Measurements from ENCODE around the gene N4BP2L2.

DNA sequence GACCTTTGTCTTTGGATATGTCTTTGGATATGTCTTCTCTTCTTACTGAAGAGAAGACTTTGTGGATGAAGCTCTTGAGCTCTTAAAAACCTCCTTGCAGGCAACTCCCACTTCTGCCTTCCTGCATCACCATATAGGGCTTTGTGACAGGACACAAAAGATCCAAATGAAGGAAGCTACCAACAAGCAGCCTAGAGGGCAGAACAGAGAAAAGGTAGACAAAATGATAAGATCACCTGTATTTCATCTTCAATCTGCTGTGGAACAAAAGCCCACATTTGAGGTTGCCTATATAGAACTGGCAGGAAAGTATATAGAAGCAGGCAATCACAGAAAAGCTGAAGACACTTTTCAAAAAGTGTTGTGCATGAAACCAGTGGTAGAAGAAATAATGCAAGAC lies 153.2 kb downstream of the N4BP2L2 start:
- TF ChIP-seq, protein P1, sequence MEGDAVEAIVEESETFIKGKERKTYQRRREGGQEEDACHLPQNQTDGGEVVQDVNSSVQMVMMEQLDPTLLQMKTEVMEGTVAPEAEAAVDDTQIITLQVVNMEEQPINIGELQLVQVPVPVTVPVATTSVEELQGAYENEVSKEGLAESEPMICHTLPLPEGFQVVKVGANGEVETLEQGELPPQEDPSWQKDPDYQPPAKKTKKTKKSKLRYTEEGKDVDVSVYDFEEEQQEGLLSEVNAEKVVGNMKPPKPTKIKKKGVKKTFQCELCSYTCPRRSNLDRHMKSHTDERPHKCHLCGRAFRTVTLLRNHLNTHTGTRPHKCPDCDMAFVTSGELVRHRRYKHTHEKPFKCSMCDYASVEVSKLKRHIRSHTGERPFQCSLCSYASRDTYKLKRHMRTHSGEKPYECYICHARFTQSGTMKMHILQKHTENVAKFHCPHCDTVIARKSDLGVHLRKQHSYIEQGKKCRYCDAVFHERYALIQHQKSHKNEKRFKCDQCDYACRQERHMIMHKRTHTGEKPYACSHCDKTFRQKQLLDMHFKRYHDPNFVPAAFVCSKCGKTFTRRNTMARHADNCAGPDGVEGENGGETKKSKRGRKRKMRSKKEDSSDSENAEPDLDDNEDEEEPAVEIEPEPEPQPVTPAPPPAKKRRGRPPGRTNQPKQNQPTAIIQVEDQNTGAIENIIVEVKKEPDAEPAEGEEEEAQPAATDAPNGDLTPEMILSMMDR (IDR thresholded peaks at IDR 0.05) = no peak
- no peak for TF ChIP-seq POLR2A (IDR thresholded peaks at IDR 0.05)
